ENCODE measurements around the gene PRLR.

DNA sequence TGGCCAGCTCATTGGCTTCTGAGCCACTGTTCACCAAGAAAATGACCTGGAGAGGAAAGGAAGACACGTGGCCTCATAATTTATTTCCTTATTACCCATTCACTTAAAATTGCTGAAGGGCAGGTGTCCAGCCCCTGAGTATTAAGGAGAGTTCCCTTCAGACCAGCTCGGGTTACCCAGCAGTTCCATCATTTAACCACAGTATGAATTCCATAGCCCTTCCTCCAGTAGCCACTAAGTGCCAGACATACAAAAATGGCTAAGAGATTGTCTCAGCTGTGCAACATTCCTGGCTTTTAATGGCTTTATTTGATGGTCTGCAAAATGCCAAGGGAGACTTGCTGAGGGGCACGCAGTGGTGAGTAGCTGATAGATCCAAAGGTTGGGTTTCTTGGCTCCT, 195.0 kb downstream of the PRLR start:
- TF ChIP-seq, protein P1, sequence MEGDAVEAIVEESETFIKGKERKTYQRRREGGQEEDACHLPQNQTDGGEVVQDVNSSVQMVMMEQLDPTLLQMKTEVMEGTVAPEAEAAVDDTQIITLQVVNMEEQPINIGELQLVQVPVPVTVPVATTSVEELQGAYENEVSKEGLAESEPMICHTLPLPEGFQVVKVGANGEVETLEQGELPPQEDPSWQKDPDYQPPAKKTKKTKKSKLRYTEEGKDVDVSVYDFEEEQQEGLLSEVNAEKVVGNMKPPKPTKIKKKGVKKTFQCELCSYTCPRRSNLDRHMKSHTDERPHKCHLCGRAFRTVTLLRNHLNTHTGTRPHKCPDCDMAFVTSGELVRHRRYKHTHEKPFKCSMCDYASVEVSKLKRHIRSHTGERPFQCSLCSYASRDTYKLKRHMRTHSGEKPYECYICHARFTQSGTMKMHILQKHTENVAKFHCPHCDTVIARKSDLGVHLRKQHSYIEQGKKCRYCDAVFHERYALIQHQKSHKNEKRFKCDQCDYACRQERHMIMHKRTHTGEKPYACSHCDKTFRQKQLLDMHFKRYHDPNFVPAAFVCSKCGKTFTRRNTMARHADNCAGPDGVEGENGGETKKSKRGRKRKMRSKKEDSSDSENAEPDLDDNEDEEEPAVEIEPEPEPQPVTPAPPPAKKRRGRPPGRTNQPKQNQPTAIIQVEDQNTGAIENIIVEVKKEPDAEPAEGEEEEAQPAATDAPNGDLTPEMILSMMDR (IDR thresholded peaks at IDR 0.05 in 8 of 11, conservative IDR thresholded peaks at IDR 0.05 in 3 of 11), result no peak
- no peak for TF ChIP-seq POLR2AphosphoS5 (IDR thresholded peaks at IDR 0.05)
- no peak for TF ChIP-seq POLR2A (IDR thresholded peaks at IDR 0.05)
